Ishikawa (cell line): ENCODE results near the gene TUBGCP2.

Source experiments
- CEBPB ChIP-seq: IDR thresholded peaks from 2 replicates; pipeline ENCODE4 v1.6.1; 2012
- EP300 ChIP-seq: IDR thresholded peaks from 2 replicates; pipeline ENCODE4 v1.6.1; 2012; ENCODE audit warnings: borderline replicate concordance
- RAD21 ChIP-seq: IDR thresholded peaks from 2 replicates; pipeline ENCODE4 v1.6.1; 2012; ENCODE audit warnings: low read depth
- TAF1 ChIP-seq: IDR thresholded peaks from 2 replicates; pipeline ENCODE4 v1.6.1; 2012; ENCODE audit warnings: low read depth, mild to moderate bottlenecking
- TCF12 ChIP-seq: IDR thresholded peaks from 2 replicates; pipeline ENCODE4 v1.6.1; 2012; ENCODE audit warnings: low read depth
- TF ChIP-seq, protein P1 (sequence below): IDR thresholded peaks from 2 replicates; pipeline ENCODE4 v1.6.1; 2012; ENCODE audit warnings: low read depth, mild to moderate bottlenecking

DNA sequence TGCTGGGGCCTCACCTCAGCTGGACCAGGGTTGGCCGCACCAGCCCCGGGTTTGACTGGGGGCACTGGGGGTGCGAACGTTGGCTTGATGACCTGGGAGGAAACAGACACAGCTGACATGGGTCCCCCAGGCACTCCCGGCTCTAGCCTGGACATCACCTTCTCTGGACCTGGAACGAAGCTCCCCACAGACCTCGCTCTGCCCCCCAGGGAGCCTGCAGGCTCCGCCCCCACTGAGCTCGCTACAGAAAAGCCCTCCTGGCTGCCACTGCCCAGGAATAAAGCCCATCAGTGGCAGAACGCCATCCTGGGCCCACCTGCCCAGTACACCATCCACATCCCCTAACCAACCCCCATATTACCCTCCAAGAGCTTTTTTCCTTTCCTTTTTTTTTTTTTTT lies 45.0 kb downstream of the TUBGCP2 start:
- TF ChIP-seq TCF12 (no peak), TAF1 (no peak), RAD21 (no peak), EP300 (no peak), CEBPB (no peak)
- TF ChIP-seq, protein P1, sequence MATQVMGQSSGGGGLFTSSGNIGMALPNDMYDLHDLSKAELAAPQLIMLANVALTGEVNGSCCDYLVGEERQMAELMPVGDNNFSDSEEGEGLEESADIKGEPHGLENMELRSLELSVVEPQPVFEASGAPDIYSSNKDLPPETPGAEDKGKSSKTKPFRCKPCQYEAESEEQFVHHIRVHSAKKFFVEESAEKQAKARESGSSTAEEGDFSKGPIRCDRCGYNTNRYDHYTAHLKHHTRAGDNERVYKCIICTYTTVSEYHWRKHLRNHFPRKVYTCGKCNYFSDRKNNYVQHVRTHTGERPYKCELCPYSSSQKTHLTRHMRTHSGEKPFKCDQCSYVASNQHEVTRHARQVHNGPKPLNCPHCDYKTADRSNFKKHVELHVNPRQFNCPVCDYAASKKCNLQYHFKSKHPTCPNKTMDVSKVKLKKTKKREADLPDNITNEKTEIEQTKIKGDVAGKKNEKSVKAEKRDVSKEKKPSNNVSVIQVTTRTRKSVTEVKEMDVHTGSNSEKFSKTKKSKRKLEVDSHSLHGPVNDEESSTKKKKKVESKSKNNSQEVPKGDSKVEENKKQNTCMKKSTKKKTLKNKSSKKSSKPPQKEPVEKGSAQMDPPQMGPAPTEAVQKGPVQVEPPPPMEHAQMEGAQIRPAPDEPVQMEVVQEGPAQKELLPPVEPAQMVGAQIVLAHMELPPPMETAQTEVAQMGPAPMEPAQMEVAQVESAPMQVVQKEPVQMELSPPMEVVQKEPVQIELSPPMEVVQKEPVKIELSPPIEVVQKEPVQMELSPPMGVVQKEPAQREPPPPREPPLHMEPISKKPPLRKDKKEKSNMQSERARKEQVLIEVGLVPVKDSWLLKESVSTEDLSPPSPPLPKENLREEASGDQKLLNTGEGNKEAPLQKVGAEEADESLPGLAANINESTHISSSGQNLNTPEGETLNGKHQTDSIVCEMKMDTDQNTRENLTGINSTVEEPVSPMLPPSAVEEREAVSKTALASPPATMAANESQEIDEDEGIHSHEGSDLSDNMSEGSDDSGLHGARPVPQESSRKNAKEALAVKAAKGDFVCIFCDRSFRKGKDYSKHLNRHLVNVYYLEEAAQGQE = no peak
